Aorta (tissue), 5 donors: ENCODE results near the gene PLCB2. TPM values are rescaled to one million over a fixed set of nuclear protein-coding genes. Genes with fewer than 3 reads are reported as not detected.
A peak's percentile ranks its signal among the peaks of the same experiment; 100 is the strongest.

Source experiments
- ATAC-seq: fragments of 200-7000 bp; cut with Tn5 transposase; one replicate; pipeline ENCODE4 v1.9.1; 2022; ENCODE audit warnings: moderate library complexity; ENCODE audit not compliant: low FRiP score
- DNase-seq, 2 donors: peaks; one replicate each; pipeline ENCODE4 v3.0.0-alpha.2; 2020
- H3K27ac ChIP-seq, 2 donors: one replicate each; pipeline ENCODE4 v1.5.1; 2013; ENCODE audit warnings: low read length in 2 of 2, mild to moderate bottlenecking in 2 of 2, moderate library complexity in 2 of 2, control low read depth in 1 of 2, inconsistent platforms in 1 of 2, low read depth in 1 of 2
- H3K27me3 ChIP-seq, 2 donors: one replicate each; pipeline ENCODE4 v1.6.1; 2013; ENCODE audit warnings: control low read depth in 1 of 2, low read length in 1 of 2, mild to moderate bottlenecking in 1 of 2, moderate library complexity in 1 of 2; ENCODE audit not compliant: insufficient read depth in 2 of 2, control insufficient read depth in 1 of 2
- H3K36me3 ChIP-seq, 2 donors: one replicate each; pipeline ENCODE4 v1.6.1; 2013; ENCODE audit warnings: control low read depth in 1 of 2, low read length in 1 of 2, mild to moderate bottlenecking in 1 of 2; ENCODE audit not compliant: insufficient read depth in 2 of 2, control insufficient read depth in 1 of 2
- H3K4me1 ChIP-seq, 2 donors: one replicate each; pipeline ENCODE4 v1.6.1; 2013; ENCODE audit warnings: low read length in 2 of 2, control low read depth in 1 of 2, mild to moderate bottlenecking in 1 of 2, moderate library complexity in 1 of 2; ENCODE audit not compliant: insufficient read depth in 2 of 2, control insufficient read depth in 1 of 2
- H3K4me3 ChIP-seq, 2 donors: one replicate each; pipeline ENCODE4 v1.5.1; 2013; ENCODE audit warnings: low read length in 2 of 2, control low read depth in 1 of 2, mild to moderate bottlenecking in 1 of 2
- H3K9me3 ChIP-seq: one replicate; pipeline ENCODE4 v1.6.1; 2013; ENCODE audit warnings: mild to moderate bottlenecking, low read length; ENCODE audit not compliant: control insufficient read depth
- WGBS, 2 donors: extraction: QIAGEN DNeasy Blood & Tissue Kit; methylation state at CpG; one replicate each; pipeline ENCODE4 v1.1.7; 2013; 5-methylcytosine and 5-hydroxymethylcytosine counted together
- intact Hi-C, 2 donors: fragments of 100-400 bp; cut with DNase I; formaldehyde crosslinking; loops; one replicate each; pipeline versions ENCODE4 v1.14.2 to v1.15.0; 2022
- polyA plus RNA-seq, 2 donors: library from polyadenylated mRNA; stranded (reverse); fragments of 200-250 nt; gene quantifications; one replicate each; pipeline ENCODE4 v1.2.3, GENCODE V29; 2013
- total RNA-seq, 2 donors: library from RNA; stranded (reverse); fragmentation: NEBNext Ultra II Directional; extraction: Animal tissue kit (Norgen Biotek cat#: 25700); gene quantifications; one replicate each; pipeline ENCODE4 v1.2.1, GENCODE V29; 2021
- donor health status: healthy with polysubstance abuse.
- donor health status: Bipolar disorder and iron deficiency.
- donor health status: DM: no; HTN: no; CAD: no.
- donor health status: DM: no; HTN: no; CAD: no.
- donor health status: DM: yes; HTN: yes; CAD: no.

The PLCB2 gene
- total and polyA plus RNA-seq, 4 donors: 5.8 to 55.8 (median 15.4) TPM

GRCh38 chr15:40337597-40337996 lies 29.9 kb upstream of the PLCB2 start:
- ATAC-seq: no peak
- 10 to 14% methylated on average over 17 to 19 of the region's 19 CpGs for WGBS, 2 donors
- Histone ChIP-seq H3K27ac (peak overlapping the region; percentile 96), H3K27me3 (no peaks in the 10 kb centered on the region), H3K9me3 (no peaks in the 10 kb centered on the region), H3K4me1 (no peaks in the 10 kb centered on the region), H3K4me3 (no peak overlapping the region), H3K36me3 (no peaks in the 10 kb centered on the region)
- intact Hi-C loops: no loop called here
- peak; percentile 77 to 83 for DNase-seq

- no peaks in the 10 kb centered on the region for H3K9me3 ChIP-seq
- H3K4me1 ChIP-seq: no peaks in the 10 kb centered on the region
- DNase-seq (no peak), ATAC-seq (no peak)
- intact Hi-C loops: no loop called here
- no peaks in the 10 kb centered on the region for H3K36me3 ChIP-seq
- H3K27ac ChIP-seq: peak overlapping the region; percentile 96
- WGBS, 2 donors: 70 to 78% methylated on average over 5 of the region's 5 CpGs
- no peaks in the 10 kb centered on the region for H3K27me3 ChIP-seq
- no peak overlapping the region for H3K4me3 ChIP-seq
Measured at GRCh38 chr15:40336744-40337122, 29.0 kb upstream of the PLCB2 start.

- intact Hi-C loops: no loop called here
- Histone ChIP-seq H3K4me1 (no peaks in the 10 kb centered on the region), H3K36me3 (no peaks in the 10 kb centered on the region), H3K27ac (peak overlapping the region; percentile 96), H3K9me3 (no peaks in the 10 kb centered on the region), H3K27me3 (no peaks in the 10 kb centered on the region), H3K4me3 (no peak overlapping the region)
- DNase-seq: peak in 1 of 2 donors; percentile 53
- no peak for ATAC-seq
- 45 to 55% methylated on average over 9 to 13 of the region's 13 CpGs for WGBS, 2 donors
Measured at GRCh38 chr15:40335938-40336743, 28.4 kb upstream of the PLCB2 start.

DNA sequence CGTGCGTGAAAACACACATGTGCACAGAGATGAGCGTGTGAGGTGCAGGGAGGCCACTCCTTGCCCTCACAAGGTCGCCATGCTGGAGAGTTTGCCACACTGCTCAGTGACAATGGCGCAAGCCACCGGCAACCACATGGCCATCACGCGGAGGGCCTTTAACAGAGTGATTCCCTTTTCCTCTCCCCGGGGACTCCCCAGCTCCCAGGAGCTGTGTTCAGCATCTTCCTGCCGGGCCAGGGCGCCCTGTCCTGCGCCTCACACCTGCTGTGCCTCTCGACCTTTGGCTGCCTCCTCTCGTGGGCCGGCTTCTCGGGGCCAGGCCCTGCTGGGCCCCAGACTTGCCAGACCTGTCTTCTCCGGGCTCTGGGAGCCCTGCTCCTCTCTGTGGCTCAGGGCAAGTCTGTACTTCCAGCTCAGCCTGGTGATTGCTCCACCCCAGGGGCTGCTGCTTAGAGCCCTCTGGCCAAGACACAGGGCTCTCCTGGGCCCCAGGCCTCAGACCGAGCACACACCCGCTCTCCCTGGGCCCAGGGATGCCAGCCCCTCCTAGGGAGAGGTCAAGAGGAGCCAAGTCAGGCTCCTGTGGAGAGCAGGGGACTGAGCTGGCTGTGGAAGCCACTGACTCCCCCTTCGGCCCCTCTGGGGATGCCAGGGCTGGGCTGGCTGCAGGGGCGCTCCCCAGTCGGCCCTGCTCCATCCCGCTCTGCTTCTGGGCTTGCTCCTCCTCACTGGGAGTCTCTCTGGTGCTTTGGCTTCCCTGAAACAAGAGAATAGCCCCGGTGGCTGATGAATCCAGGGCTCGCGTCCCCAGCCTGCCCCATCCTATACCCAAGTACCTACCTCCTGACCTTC lies 27.4 kb upstream of the PLCB2 start:
- 87 to 90% methylated on average over 26 of the region's 26 CpGs for WGBS, 2 donors
- Histone ChIP-seq H3K4me3 (no peak overlapping the region), H3K9me3 (no peaks in the 10 kb centered on the region), H3K27me3 (no peaks in the 10 kb centered on the region), H3K4me1 (no peaks in the 10 kb centered on the region), H3K27ac (peak overlapping the region; percentile 47 to 96), H3K36me3 (no peaks in the 10 kb centered on the region)
- intact Hi-C loops: no loop called here
- ATAC-seq (no peak), DNase-seq (peak; percentile 74 to 79)

- H3K36me3 ChIP-seq: no peaks in the 10 kb centered on the region
- H3K27ac ChIP-seq: peak overlapping the region; percentile 47 to 79
- H3K4me1 ChIP-seq: peaks cover 0 to under 1% of the 10 kb centered on the region in 2 donors
- DNase-seq: no peak
- intact Hi-C loops: no loop called here
- WGBS, 2 donors: 58 to 59% methylated on average over 3 of the region's 3 CpGs
- ATAC-seq: no peak
- H3K4me3 ChIP-seq: no peak overlapping the region
- H3K27me3 ChIP-seq: no peaks in the 10 kb centered on the region
- H3K9me3 ChIP-seq: no peaks in the 10 kb centered on the region
Measured at GRCh38 chr15:40334541-40334940, 26.8 kb upstream of the PLCB2 start.

GRCh38 chr15:40333922-40334492 lies 26.3 kb upstream of the PLCB2 start:
- H3K27ac ChIP-seq: peak overlapping the region; percentile 47 to 79
- no peaks in the 10 kb centered on the region for H3K9me3 ChIP-seq
- DNase-seq (peak; percentile 84 to 94), ATAC-seq (peak; percentile 47)
- H3K4me3 ChIP-seq: no peak overlapping the region
- 6 to 12% methylated on average over 12 of the region's 12 CpGs for WGBS, 2 donors
- intact Hi-C loops: no loop called here
- H3K27me3 ChIP-seq: no peaks in the 10 kb centered on the region
- H3K36me3 ChIP-seq: no peaks in the 10 kb centered on the region
- peaks cover 0 to 3% of the 10 kb centered on the region in 2 donors for H3K4me1 ChIP-seq

DNA sequence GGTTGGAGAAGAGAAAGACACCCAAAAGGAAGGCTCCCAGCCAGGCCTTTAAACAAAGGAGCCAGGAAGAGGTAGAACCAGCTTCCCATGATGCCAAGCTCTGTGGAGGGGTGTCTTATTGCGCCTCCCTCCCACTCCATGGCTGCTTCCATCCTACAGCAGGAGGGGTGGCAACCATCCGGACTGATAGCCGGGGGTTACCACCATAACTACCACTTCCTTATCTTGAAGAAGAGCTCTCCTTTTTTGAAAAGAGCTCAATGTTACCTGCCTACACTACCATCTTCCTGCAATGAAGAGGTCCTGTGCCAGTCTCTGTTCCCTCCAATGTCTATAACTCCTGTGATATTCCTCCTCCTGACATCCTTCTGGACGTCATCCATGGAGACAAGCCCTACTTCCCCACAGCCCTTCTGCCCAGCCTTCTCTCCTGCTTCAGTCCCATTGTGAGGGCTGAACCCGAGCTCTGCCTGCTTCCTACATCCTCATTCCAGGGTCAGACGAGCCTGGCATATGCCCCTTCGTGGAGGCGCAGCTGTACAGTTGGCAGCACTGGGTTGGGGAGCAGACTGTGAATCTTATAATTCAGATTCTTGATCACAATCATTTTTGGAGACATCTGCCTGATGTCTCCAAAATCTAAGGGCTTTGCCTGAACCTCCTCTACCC lies 24.5 kb upstream of the PLCB2 start:
- no peak for ATAC-seq
- no peak overlapping the region for H3K27ac ChIP-seq
- WGBS, 2 donors: 76 to 80% methylated on average over 8 of the region's 8 CpGs
- no peak overlapping the region for H3K4me3 ChIP-seq
- no peaks in the 10 kb centered on the region for H3K9me3 ChIP-seq
- no peaks in the 10 kb centered on the region for H3K27me3 ChIP-seq
- intact Hi-C loops: no loop called here
- H3K4me1 ChIP-seq: peaks cover 4 to 5% of the 10 kb centered on the region in 2 donors
- H3K36me3 ChIP-seq: no peaks in the 10 kb centered on the region
- DNase-seq: peak in 1 of 2 donors; percentile 51

DNA sequence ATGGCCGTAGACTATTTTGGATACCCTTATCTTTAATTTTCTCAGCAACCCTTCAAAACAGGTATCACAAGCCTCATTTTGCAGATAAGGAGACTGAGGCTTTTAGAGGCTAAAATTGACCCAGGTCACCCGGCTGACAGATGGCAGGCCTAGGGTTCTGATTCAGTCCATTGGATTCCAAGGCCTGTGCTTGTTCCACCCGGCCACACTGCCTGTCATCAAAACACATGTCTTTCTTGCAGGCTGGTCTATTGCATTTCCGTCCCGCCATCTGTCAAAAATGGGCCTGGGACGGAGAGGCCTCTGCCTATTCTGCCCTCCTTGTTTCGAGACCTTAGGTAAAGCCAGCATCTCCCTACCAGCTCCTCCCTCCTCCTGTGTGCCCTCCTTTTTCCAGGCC lies 23.9 kb upstream of the PLCB2 start:
- intact Hi-C loops: no loop called here
- peak in 1 of 2 donors; percentile 40 for DNase-seq
- H3K9me3 ChIP-seq: no peaks in the 10 kb centered on the region
- 92 to 93% methylated on average over 7 of the region's 7 CpGs for WGBS, 2 donors
- no peak overlapping the region for H3K4me3 ChIP-seq
- H3K36me3 ChIP-seq: no peaks in the 10 kb centered on the region
- H3K4me1 ChIP-seq: peaks cover 5% of the 10 kb centered on the region in 2 donors
- no peak overlapping the region for H3K27ac ChIP-seq
- no peak for ATAC-seq
- no peaks in the 10 kb centered on the region for H3K27me3 ChIP-seq
